Small intestine (tissue), 7 donors: Measurements from ENCODE around the gene NECTIN4. TPM values are rescaled to one million over a fixed set of nuclear protein-coding genes. Genes with fewer than 3 reads are reported as not detected.

Experiments used
- DNase-seq, 2 donors: peaks; one replicate each; pipeline versions ENCODE4 v3.0.0 to v3.0.0-alpha.2; 2013
- FAIRE-seq: peaks from 2 replicates; lab custom pipeline; 2012; peaks lifted over from hg19 to GRCh38; lab: Jason Lieb, UNC
- H3K27ac ChIP-seq, 3 donors: one replicate each; pipeline ENCODE4 v1.5.1; 2013; ENCODE audit warnings: low read length in 2 of 3, mild to moderate bottlenecking in 2 of 3, control low read depth in 1 of 3, inconsistent platforms in 1 of 3, low read depth in 1 of 3, moderate library complexity in 1 of 3
- H3K27me3 ChIP-seq, 3 donors: one replicate each; pipeline ENCODE4 v1.6.1; 2013; ENCODE audit warnings: low read length in 3 of 3, inconsistent platforms in 1 of 3; ENCODE audit not compliant: control insufficient read depth in 3 of 3, insufficient read depth in 3 of 3
- H3K36me3 ChIP-seq, 3 donors: one replicate each; pipeline ENCODE4 v1.6.1; 2013; ENCODE audit warnings: low read length in 3 of 3, inconsistent platforms in 1 of 3, low read depth in 1 of 3, mild to moderate bottlenecking in 1 of 3, moderate library complexity in 1 of 3; ENCODE audit not compliant: control insufficient read depth in 3 of 3, insufficient read depth in 2 of 3
- H3K4me1 ChIP-seq, 3 donors: one replicate each; pipeline ENCODE4 v1.6.1; 2013; ENCODE audit warnings: low read length in 2 of 3, inconsistent platforms in 1 of 3, low read depth in 1 of 3, mild to moderate bottlenecking in 1 of 3, moderate library complexity in 1 of 3; ENCODE audit not compliant: control insufficient read depth in 3 of 3, insufficient read depth in 2 of 3
- H3K4me3 ChIP-seq, 3 donors: one replicate each; pipeline ENCODE4 v1.5.1; 2013; ENCODE audit warnings: low read length in 3 of 3, control low read depth in 1 of 3, inconsistent platforms in 1 of 3, low read depth in 1 of 3, mild to moderate bottlenecking in 1 of 3, moderate library complexity in 1 of 3
- H3K9me3 ChIP-seq, 2 donors: one replicate each; pipeline ENCODE4 v1.6.1; 2013; ENCODE audit warnings: low read depth in 1 of 2, low read length in 1 of 2; ENCODE audit not compliant: control insufficient read depth in 2 of 2, insufficient read depth in 1 of 2
- WGBS, 3 donors: extraction: QIAGEN DNeasy Blood & Tissue Kit; methylation state at CpG; one replicate each; pipeline ENCODE4 v1.1.7; 2013; 5-methylcytosine and 5-hydroxymethylcytosine counted together
- polyA plus RNA-seq, 4 donors: library from polyadenylated mRNA; stranded (reverse) in 3 of 4; unstranded in 1 of 4; fragments of 200-250 nt in 3 of 4; fragments of 120-200 nt in 1 of 4; gene quantifications; one replicate each; pipeline versions ENCODE4 v1.2.1 to v1.2.3, GENCODE V29; 2013
- donor health status: healthy with polysubstance abuse.
- donor health status: control.
- donor health status: control.
- donor health status: Bipolar disorder and iron deficiency.
- donor health status: healthy.

Gene NECTIN4
- polyA plus RNA-seq, 4 donors: 0.22 to 1.0 (median 0.93) TPM; not detected in 1

DNA sequence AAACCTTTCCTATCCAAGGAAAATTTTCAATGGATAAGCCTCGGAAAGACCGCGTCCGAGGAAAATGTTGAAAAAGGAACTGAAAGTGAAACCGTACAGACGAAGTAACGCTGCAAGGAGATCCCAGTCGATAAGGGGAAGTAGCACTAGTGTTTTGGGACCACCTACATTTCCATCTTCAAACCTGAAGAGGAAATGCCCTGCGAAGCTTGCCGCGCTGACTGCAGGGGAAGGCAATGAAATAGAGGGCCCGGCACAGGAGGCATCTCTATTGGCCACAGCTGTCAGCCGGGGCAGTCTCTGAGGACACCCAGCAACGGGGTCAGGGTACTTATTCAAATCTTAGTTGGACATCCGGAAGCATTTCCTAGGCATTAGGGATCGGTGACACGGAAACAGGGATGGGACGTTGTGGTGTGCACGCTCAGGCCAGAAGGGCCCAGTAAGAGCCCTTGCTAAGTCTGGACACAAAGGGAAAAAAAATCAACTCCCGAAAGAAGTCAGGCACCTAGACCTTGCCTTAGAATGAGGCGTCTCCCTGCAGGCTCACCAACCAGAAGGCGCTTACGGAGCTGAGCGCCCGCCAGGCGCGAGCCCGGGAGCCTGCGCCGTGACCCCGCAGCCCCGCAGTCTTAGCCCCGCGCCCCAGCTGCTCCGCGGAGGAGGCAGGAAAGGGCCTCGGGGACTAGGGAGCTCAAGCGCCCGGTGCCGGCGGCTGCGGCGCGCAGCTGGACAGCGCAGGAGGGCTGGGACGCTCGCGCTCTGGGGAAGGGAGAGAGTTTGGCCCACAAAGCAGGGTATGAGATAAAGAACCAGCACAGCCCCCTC is 44.2 kb downstream of the NECTIN4 start:
- Histone ChIP-seq H3K27me3 (peaks cover 0 to 2% (median 0%) of the 10 kb centered on the region in 3 donors), H3K9me3 (peaks cover 0 to 29% of the 10 kb centered on the region in 2 donors), H3K36me3 (peaks cover 0 to 28% (median 14%) of the 10 kb centered on the region in 3 donors), H3K27ac (peak overlapping the region; percentile 91 to 96 (median 91)), H3K4me3 (peak overlapping the region; percentile 70 to 97 (median 96)), H3K4me1 (peaks cover 0 to 8% (median 5%) of the 10 kb centered on the region in 3 donors)
- 0 to 1% (median 1%) methylated on average over 37 to 48 of the region's 48 CpGs for whole genome bisulfite sequencing, 3 donors
- DNase-seq (peak; percentile 84 to 87), FAIRE-seq (no peak)

DNA sequence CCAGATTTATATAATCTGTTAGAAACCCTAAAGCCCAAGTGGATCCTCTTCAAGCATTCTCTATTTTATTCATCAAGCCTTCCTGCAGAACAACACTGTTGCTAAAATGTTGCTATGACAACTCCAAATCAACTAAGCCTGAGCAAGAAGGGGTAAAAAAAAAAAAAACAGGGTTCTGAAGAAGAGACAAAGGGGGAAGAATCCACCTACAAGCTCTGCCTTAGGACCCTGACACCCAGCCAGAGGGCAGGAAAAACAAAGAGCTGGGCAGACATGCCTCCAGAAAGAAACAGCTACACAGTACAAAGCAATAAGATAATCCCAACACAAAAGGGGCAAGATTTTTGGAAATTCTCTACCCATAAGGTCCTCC is 44.8 kb downstream of the NECTIN4 start:
- no peak for DNase-seq
- Histone ChIP-seq H3K27me3 (peaks cover 0 to 2% (median 0%) of the 10 kb centered on the region in 3 donors), H3K36me3 (peaks cover 3 to 34% (median 20%) of the 10 kb centered on the region in 3 donors), H3K27ac (peak overlapping the region; percentile 30 to 96 (median 91)), H3K4me3 (peak overlapping the region; percentile 70 to 97 (median 96)), H3K4me1 (peaks cover 0 to 8% (median 5%) of the 10 kb centered on the region in 3 donors), H3K9me3 (peaks cover 0 to 27% of the 10 kb centered on the region in 2 donors)
- FAIRE-seq: no peak

DNA sequence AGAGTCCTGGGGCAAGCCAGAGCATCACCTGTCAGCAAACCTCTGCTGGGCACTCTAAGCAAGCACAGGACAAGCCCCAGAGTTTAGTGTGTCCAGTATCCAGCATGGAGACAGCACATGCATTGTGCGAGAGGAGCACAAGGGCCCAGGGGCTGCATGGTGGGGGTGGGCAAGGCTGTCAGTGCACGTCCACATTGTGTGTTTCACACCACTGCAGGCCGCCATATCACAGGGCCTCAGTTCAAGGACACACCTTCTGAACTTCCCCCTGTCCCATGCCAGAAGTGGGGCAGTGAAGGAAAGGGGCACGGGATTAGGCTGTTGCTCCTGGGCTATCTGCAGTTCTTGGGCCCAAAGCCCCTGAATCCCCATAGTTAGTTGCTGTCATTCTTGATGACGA is 49.8 kb downstream of the NECTIN4 start:
- no peak for FAIRE-seq
- 57 to 72% (median 70%) methylated on average over 5 of the region's 5 CpGs for WGBS, 3 donors
- no peaks in the 10 kb centered on the region for H3K9me3 ChIP-seq
- peaks cover 2 to 23% (median 3%) of the 10 kb centered on the region in 3 donors for H3K4me1 ChIP-seq
- H3K36me3 ChIP-seq: peaks cover 3 to 41% (median 21%) of the 10 kb centered on the region in 3 donors
- peak overlapping the region; percentile 22 to 85 (median 55) for H3K27ac ChIP-seq
- peak overlapping the region in 1 of 3 donors; percentile 69 for H3K4me3 ChIP-seq
- H3K27me3 ChIP-seq: no peaks in the 10 kb centered on the region
- no peak for DNase-seq

DNA sequence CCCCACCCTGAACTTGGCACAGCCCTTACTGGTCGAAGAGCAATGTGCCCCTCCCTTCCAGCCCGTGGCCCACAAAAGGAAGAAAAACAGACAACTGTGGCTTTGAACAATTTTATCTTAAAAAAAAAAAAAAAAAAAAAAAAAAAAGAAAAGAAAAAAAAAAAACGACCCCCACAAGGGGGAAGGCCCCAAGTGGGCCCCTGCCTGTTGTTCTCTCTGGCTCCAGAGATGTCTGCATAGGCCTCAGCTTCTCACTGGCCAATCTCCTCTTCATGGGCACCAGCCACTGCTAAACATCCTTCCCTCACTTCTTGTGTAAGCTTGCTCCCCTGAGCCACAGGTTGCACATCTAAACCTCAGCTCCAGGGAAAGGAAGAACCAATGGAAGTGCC is 50.2 kb downstream of the NECTIN4 start:
- H3K9me3 ChIP-seq: no peaks in the 10 kb centered on the region
- H3K36me3 ChIP-seq: peaks cover 3 to 41% (median 21%) of the 10 kb centered on the region in 3 donors
- H3K4me1 ChIP-seq: peaks cover 1 to 19% (median 2%) of the 10 kb centered on the region in 3 donors
- H3K4me3 ChIP-seq: peak overlapping the region in 2 of 3 donors; percentile 69 to 81
- no peak for FAIRE-seq
- no peak for DNase-seq
- WGBS, 3 donors: 0 to 10% (median 9%) methylated on average over 3 of the region's 3 CpGs
- H3K27me3 ChIP-seq: no peaks in the 10 kb centered on the region
- H3K27ac ChIP-seq: peak overlapping the region; percentile 85 to 92 (median 89)

DNA sequence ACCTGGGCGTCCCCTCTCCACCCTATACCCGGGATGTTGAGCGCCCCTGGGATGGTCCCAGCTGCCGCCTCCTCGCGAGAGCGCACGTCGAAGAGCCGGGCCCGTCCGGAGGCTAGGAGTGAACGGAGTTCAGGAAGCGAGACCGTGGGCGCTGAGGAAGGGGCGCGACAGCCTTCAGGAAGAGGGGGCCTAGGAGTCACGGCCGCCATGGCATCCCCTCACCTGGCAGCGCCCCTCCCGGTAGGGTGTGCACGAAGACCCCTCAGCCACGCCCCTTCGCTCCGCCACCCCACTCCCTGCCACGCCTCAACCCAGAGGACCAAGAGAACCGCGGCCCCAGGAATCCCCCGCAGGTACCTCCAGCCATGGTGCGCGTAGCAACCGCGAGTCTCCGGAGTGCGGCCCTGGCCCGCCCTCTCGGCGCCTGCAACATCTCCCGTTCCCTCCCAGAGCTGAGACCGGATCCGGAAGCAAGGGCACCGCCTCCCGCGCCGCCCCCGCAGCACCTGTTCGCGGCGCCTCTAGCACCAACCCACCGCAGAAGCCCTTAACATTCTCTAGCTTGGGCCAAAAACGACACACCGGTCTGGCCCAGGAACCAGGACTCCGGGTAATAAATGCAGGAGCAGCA is 50.7 kb downstream of the NECTIN4 start, which contains the start of gene TSTD1:
Gene TSTD1 (minus strand): TSS at position 442 of the 631 bp plus-strand sequence. CDS start 75 bp downstream, at position 367.
- H3K9me3 ChIP-seq: no peaks in the 10 kb centered on the region
- no peaks in the 10 kb centered on the region for H3K27me3 ChIP-seq
- peak within 1 kb of the TSS; percentile 85 to 92 (median 89) for H3K27ac ChIP-seq
- WGBS, 3 donors: 5 to 18% (median 5%) methylated on average over 41 to 54 of the region's 54 CpGs
- no peak for FAIRE-seq
- H3K4me3 ChIP-seq: peak within 1 kb of the TSS; percentile 68 to 81 (median 69)
- H3K4me1 ChIP-seq: peaks cover 0 to 18% (median 2%) of the 10 kb centered on the region in 3 donors
- DNase-seq: peak; percentile 89 to 91
- peaks cover 3 to 41% (median 21%) of the 10 kb centered on the region in 3 donors for H3K36me3 ChIP-seq

DNA sequence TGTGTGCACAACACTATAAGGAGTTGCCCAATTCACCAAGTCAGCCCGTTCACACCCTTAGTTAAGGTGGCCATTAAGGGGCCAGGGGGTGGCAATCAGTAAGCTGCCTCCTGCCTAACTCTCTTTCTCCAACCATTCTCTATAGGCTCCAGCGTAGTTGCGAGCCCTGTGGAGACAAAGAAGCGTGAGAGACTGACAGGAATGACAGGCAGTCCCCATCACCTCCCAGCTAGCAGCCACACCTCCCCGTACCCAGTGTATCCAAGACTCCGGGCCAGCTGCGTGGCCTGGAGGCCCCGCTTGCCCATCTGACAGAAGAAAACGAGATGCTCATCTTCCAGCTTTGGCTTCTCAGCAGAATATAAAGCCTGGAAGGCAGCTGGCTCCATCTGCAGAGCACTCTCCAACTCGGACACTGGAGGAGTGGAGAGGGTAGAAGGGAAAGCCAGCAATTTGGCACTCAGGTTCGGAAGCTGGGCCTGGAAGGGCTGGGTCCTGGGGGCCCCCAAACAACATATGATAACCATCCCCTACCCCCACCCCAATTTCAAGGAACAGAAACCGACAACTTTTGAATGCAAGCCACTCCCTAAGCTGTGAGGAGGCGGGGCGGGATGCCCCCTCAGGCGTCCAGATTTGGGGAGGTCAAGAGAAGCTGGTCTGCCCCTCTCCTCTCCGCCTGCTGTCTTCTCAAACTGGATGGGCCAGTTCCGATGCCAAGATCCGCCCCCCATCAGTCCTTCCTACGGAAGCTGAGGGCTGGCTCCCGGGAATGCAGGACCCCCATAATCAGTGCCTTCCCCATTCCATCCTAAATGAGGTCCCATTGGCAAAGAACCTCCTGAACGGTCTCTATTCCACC is 51.5 kb downstream of the NECTIN4 start:
- Histone ChIP-seq H3K36me3 (peaks cover 3 to 38% (median 21%) of the 10 kb centered on the region in 3 donors), H3K4me3 (peak overlapping the region; percentile 68 to 81 (median 69)), H3K9me3 (no peaks in the 10 kb centered on the region), H3K27ac (peak overlapping the region; percentile 85 to 92 (median 89)), H3K4me1 (peaks cover 0 to 18% (median 2%) of the 10 kb centered on the region in 3 donors), H3K27me3 (no peaks in the 10 kb centered on the region)
- 19 to 49% (median 32%) methylated on average over 21 of the region's 21 CpGs for WGBS, 3 donors
- FAIRE-seq (no peak), DNase-seq (peak in 1 of 2 donors; percentile 37)

DNA sequence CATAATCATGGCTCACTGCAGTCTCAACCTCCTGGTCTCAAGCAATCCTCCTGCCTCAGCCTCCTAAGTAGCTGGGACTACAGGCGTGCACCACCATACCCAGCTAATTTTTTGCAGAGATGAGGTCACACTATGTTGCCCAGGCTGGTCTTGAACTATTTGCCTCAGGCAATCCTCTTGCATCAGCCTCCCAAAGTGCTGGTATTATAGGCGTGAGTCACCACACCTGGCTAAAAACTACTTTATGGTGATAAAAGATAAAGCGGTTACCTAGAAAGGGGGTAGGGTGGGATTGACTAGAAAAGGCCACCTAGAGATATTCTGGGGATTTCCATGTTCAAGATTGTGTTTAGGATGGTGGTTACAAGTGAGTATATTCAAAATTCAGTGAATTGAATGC is 55.6 kb downstream of the NECTIN4 start:
- Histone ChIP-seq H3K36me3 (no peaks in the 10 kb centered on the region), H3K27ac (no peak overlapping the region), H3K4me1 (peaks cover 0 to 12% (median 2%) of the 10 kb centered on the region in 3 donors), H3K9me3 (no peaks in the 10 kb centered on the region), H3K4me3 (no peak overlapping the region), H3K27me3 (no peaks in the 10 kb centered on the region)
- FAIRE-seq (no peak), DNase-seq (no peak)
- 92 to 96% (median 94%) methylated on average over 3 of the region's 3 CpGs for WGBS, 3 donors
